Limb (tissue), 2 donors: Measurements from ENCODE around the gene NCLN.

Experiments
- DNase-seq, 2 donors: peaks; one replicate each; pipeline ENCODE4 v3.0.0-alpha.2; 2016; ENCODE audit errors: extremely low spot score in 2 of 2

NCLN gene, protein sequence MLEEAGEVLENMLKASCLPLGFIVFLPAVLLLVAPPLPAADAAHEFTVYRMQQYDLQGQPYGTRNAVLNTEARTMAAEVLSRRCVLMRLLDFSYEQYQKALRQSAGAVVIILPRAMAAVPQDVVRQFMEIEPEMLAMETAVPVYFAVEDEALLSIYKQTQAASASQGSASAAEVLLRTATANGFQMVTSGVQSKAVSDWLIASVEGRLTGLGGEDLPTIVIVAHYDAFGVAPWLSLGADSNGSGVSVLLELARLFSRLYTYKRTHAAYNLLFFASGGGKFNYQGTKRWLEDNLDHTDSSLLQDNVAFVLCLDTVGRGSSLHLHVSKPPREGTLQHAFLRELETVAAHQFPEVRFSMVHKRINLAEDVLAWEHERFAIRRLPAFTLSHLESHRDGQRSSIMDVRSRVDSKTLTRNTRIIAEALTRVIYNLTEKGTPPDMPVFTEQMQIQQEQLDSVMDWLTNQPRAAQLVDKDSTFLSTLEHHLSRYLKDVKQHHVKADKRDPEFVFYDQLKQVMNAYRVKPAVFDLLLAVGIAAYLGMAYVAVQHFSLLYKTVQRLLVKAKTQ

DNA sequence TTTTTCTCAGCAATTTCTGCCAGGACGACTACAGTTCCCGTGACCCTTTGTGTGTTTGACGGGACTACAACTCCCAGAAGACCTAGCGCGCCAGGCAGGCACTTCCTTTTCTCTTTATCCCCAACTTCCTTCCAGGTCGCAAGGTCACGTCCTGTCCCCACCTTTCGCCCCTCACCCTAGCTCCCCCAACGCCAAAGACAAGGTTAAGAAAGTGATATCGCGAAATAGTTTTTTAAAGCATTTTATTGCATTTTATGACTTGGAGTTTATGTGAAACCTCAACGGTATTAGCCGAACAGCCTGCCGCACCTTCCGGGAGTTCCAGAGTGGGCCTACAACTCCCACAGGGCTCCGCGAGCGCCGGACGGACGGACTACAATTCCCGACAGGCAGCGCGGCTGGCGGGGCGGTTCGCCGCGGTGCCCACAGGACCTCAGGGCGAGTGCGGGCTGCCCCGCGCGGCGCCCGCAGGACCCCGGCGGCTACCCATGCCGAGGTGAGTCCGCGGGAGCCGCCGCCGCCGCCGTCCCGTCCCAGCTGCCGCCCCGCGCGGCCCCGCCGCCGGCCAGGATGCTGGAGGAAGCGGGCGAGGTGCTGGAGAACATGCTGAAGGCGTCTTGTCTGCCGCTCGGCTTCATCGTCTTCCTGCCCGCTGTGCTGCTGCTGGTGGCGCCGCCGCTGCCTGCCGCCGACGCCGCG, at the start of gene NCLN:
Gene NCLN, plus strand, starts transcription at position 470 of the 699 bp plus-strand sequence. Its CDS starts 101 bp downstream, at position 571.
- DNase-seq: peak; percentile 97 to 98

DNA sequence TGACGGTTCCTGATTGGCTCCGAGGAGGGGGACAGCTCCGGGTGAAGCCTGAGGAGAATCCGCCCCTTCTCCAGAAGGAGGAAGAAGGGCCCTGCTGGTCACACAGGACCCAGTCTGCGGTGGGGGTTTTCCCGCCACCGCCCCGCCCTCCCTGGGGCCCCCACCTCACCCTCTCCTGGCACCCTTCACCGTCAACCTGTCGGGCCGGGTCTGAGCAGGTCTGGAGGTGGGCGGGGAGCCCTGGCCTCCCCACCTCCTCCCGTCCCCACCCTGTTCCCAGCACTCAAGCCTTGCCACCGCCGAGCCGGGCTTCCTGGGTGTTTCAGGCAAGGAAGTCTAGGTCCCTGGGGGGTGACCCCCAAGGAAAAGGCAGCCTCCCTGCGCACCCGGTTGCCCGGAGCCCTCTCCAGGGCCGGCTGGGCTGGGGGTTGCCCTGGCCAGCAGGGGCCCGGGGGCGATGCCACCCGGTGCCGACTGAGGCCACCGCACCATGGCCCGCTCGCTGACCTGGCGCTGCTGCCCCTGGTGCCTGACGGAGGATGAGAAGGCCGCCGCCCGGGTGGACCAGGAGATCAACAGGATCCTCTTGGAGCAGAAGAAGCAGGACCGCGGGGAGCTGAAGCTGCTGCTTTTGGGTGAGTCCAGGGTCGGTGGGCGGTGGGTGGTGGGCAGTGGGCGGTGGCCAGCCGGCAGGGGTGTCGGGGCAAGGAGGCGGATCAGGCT, 49.6 kb upstream of the NCLN start, which contains the start of gene GNA15:
Gene GNA15, plus strand, starts transcription at position 73 of the 723 bp plus-strand sequence. Its CDS starts 418 bp downstream, at position 491.
- DNase-seq: no peak

DNA sequence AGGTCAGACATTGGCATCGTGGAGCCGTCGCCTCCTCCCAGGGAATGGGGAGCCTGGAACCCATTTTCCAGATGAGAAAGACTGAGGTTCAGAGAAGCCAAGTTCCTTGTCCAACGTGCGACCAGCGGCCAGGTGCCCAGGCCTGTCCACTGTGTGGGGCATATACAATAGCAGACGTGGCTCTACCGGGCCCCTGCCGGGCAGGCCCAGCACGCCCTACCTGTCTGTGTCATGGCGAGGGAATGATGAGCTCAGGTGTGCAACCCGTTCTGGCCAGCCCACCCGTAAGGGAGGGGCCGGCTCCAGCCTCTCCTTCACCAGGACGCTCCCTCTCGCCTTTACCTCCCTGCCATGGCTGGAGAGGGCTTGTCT, 49.1 kb upstream of the NCLN start:
- DNase-seq: no peak

DNA sequence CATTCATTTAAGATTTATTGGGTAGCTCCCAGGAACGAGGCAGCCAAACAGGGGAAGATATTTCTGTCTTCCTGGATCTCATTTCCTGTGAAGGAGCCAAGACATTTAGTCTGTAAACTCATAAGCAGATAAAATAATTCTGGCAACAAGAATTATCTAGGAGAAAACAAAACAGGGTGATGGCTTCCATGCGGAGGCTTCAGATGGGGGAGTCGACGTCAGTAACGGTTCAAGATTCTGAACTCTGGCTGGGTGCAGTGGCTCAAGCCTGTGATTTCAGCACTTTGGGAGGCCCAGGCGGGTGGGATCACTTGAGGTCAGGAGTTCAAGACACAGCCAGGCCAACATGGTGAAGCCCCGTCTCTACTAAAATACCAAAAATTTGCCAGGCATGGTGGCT, 48.6 kb upstream of the NCLN start:
- peak in 1 of 2 donors; percentile 27 for DNase-seq

DNA sequence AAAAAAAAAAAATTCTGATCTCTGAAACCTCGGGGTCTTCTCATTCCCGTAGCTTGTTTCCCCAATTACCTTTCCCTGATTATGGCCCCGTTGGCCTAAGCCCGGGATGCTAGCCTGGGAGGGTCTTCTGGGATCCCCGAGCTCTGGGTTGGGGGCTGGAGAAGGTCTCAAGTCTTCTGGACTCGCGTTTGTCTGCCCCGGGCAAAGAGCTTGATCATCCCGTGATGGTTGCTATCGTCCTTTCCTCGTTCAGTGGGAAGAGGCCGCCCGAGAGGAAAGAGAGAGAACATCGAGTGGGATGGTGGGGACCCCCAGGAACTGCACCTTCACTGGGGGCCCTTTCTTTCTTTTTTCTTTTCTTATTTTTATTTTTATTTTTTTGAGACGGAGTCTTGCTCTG, 47.5 kb upstream of the NCLN start:
- no peak for DNase-seq

DNA sequence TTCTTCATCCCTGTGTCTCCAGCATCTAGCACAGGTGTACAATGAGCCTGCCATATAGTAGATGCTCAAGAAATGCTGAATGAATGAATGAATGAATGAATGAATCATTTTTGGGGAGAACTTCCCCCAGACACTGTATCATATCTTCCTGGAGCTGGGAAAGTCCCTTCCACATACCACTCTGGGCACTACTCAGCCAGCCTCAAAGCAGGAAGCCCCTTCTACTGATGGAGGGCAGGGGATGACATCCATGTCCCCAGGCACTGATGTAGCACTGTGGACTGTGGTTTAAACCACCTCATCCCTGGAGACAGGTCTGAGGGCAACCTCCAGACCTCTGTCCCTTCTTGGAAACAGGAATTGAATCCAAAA, 45.1 kb upstream of the NCLN start:
- no peak for DNase-seq

DNA sequence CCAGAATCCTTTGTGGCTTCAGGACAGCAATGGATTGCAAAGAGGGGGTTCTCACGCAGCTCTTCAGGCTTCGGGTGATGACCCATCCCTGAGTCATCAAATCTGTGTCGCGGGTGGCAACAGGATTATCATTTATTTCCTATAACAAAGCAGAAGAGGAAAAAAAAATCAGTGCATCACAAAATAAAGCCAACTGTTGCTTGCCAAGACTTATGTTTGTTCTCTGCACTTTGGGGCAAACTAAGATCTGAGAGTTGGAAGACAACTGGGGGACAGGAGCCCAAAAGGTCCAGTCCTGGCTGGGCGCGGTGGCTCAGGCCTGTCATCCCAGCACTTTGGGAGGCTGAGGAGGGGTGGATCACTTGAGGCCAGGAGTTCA, 43.4 kb upstream of the NCLN start:
- DNase-seq: no peak

DNA sequence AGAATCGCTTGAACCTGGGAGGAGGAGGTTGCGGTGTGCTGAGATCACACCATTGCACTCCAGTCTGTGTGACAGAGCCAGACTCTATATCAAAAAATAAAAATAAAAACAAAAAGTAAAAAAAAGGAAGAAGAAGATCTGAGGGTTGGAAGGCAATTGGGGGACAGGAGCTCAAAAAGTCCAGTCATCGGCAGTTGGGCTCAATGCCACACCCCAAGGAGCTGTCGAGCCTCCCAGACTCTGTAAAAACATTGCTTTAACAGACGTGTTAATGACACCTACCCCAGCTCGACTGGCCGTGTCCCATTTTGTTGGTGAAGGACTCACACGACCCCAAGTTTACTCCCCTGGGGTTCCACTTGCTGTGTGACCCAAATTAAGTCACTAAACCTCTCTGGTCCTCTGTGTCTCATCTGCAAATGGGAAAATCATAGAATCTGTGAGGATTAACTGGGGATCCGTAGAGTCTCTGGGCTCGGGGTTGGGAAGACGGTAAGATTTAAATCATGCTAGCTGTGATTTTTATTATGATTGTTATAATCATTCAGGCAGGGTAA, 42.9 kb upstream of the NCLN start:
- DNase-seq: no peak

DNA sequence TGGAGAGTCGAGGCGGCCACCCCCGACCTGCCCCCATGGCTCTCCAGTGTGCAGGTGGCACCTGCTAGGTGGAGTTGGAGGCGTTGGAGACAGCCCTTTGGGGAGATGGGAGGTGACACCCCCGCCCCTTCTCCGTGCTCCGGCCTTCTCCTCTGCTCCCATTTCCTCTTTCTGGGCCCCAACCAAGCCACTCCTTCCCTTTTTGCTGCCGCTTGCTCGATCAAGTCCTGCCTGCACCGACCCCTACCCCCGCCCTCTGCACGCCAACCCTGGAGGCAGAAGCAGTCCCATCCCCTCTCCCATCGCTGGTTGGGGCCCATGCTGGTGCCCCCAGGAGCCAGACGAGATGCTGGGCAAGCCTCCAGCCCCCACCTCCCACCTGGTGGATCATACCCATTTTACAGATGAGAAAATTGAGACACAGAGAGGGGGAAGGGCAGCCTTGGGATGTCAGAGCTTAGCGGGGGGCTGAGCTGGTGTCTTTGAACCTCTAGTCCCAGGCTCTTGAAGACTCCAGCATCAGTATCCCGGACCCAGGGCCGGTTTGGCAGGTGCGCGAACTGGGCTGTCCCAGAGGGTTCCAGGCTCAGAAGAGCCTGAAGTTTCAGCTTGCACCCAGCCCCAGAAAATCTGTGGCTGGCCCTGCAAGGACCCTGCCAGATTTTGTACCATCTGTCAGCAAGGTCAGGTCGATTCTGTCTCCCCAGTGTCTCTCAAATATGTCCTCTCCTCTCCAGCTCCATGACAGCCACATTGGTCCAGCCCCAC, 39.6 kb upstream of the NCLN start:
- DNase-seq: no peak

DNA sequence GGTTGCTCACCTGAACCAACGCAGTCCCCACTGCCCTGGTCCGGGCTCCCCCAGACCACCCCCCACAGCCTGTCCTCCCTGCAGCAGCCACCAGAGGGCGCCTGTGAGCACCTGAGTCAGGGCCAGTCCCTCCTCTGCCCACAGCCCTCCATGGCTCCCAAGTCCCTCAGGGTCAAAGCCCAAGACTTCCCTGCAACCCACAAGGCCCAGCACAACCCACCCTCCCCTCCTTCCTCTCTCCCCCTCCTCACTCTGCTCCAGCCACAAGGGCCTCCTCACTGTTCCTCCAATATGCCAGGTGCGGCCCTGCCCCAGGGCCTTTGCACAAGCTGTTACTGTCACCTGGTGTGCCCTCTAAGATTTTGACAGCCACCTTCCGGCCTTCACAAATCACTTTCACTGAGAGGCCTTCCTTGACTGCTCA, 39.0 kb upstream of the NCLN start:
- DNase-seq: no peak

DNA sequence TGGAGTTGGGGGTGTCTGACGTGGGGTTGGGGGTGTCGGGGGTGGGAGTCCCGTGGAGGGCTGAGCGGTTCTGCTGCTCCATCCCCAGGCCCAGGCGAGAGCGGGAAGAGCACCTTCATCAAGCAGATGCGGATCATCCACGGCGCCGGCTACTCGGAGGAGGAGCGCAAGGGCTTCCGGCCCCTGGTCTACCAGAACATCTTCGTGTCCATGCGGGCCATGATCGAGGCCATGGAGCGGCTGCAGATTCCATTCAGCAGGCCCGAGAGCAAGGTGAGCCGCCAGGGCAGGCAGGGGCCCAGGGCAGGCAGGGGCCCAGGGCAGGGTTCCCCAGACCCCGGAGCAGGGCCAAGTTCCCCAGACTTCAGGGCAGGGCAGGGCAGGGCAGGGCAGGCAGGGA, 37.2 kb upstream of the NCLN start:
- DNase-seq: no peak

DNA sequence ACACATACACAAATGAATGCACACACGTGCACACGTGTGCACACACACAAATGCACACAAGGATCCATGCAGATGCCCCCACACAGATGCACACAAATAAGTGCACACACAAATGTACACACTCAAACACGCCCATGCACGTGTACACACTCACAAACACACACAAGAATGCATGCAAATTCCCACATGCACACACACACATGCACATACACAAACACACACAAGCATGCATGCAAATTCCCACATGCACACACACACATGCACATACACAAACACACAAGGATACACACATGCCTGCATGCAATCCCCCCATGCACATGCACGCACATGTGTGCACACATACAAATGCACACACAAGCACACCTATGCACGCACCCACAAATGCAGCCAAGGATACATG, 36.6 kb upstream of the NCLN start:
- DNase-seq: no peak

DNA sequence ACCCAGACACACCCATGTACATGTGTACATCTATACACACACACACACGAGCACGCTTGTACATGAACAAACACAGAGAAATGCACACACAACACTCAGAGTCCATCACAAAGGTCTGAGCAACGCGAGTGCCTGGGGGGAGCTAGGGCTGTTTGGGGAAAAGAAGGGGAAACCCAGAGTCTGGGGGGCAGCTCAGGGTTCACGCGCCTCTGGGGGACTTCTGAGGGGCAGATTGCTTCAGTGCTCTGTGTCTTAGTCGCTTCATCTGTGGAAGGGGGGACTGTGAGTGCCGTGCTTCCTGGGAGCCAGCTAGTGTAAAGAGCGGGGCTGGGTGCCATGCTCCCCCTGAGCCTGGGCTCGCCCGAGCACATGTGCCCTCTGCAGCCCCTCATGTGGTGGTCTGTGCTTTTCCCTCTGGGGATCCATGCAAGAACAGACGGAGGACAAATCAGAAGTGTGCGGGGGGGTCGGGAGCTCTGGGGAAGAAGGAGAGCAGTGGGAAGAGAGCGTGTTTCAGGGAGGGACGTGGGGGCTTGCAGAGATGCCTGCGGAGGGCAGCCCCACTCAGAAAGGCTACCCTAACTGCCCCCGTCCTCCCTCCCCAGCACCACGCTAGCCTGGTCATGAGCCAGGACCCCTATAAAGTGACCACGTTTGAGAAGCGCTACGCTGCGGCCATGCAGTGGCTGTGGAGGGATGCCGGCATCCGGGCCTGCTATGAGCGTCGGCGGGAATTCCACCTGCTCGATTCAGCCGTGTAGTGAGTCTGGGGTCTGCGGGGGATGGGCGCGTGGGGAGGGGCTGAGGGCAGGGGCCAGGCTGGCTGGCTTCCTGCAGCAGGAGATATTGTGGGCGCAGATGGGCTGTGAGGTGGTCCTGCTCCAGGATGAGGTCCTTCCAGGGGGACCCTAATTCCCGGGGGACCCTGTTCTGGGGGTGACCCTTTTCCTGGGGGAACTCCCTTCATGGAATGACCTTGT, 35.9 kb upstream of the NCLN start:
- no peak for DNase-seq

DNA sequence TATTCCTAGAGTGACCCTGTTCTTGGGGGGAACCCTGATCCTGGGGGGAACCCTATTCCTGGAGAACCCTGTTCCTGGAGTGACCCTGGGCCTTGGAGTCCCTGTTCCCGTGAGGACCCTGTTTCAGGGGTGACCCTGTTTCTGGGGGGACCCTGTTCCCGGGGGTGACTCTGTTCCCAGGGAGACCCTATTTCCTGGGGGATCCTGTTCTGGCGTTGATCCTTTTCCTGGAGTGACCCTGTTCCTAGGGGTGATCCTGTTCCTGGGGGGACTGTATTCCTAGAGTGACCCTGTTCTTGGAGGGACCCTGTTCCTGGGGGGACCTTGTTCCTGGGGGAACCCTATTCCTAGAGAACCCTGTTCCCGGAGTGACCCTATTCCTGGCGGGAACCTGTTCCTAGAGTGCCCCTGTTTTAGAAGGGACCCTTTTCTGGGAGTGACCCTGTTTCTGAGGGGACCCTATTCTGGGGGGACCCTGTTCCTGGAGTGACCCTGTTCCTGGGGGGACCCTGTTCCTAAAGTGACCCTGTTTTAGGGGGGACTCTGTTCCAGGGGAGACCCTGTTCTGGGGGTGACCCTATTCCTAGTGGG, 34.9 kb upstream of the NCLN start:
- no peak for DNase-seq

DNA sequence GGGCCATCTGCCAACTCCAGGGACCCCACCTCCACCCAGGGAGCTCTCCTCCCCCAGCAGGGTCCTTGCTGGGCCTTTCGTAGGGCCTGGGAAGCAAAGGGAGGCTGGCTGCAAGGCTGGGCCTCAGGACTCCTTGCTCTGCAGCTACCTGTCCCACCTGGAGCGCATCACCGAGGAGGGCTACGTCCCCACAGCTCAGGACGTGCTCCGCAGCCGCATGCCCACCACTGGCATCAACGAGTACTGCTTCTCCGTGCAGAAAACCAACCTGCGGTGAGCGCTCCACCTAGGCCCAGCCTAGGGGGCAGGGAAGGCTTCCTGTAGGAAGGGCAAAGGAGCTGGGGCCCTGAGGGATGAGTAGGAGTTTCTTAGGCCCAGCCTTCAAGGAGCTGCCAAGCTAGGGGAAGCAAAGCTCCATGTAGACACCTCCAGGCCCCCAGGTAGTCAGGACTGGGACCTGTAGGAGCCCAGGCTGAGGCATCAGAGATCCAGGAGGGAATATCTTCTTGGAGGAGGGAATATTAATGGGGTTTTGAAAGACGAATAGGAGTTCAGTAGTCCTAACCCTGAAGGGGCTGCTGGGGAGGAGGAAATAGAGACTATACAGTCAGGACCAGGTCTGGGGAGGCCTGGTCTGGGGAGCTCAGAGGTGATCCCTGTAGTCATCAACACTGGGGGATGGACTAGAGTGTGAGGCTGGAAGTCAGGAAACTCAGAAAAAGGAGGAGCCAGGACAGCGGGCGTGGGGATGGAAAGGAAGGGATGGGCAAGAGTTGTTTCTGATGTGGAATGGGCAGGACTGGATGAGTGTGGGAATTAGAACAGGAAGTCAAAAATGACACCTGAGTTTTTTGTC, 33.9 kb upstream of the NCLN start:
- DNase-seq: no peak

DNA sequence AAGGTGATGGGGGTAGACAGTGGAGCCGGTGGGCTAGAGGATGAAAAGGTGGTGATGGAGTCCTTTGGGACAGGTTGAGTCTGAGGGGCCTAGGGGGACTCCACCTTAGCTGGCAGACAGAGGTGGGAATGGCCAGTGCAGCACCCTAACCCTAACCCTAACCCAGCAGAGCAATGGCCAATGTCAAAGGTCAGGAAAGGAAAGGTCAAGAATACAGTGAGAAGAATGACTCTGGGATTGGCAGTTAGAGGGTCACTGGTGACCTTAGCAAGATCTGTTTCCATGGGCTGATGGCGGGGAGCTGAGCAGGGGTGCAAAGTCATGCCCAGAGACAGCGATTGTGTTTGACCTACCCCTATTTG, 33.3 kb upstream of the NCLN start:
- no peak for DNase-seq

DNA sequence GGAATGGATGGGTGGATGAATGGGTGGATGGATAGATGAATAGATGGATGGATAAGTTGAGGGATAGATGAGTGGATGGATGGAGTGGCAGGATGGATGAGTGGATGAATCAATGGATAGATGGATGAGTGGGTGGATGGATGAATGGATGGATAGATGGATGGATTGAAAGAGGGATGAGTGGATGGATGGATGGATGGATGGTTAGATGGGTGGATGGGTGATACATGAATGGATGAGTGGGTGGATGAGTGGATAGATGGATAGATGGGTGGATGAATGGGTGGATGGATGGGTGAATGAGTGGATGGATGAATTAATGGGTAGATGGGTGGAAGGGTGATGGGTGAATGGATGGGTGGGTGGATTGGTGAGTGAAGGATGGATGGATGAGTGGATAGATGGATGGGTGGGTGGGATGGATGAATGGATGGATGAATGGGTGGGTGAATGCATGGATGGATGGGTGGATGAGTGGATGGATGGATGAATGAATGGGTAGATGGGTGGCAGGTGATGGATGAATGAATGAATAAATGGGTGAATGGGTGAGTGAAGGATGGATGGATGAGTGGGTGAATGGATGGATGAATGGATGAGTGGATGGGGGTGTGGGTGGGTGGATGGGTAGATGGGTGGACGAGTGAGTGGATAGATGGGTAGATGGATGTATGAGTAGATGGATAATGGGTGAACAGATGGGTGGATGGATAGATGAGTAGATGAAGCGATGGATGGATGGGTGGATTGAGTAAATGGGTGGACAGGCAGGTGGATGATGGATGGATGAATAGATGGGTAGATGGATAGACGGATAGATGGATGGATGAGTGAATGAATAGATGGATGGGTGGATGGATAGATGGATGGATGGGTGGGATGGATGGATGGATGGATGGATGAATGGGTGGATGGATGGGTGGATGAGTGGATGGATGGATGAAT, 32.2 kb upstream of the NCLN start:
- DNase-seq: no peak
